ELF-1 (cell line): ENCODE measurements around the gene CALM1.

Experiments used
- DNase-seq: peaks from one replicate; pipeline ENCODE4 v3.0.0-alpha.2; 2016; ENCODE audit warnings: low read depth, low spot score

The CALM1 gene

GRCh38 chr14:90408713-90409112, 11.9 kb downstream of the CALM1 start:
- peak; percentile 18 for DNase-seq

- no peak for DNase-seq
Measured at GRCh38 chr14:90409209-90409730, 12.4 kb downstream of the CALM1 start.

- no peak for DNase-seq
Measured at GRCh38 chr14:90412058-90412457, 15.2 kb downstream of the CALM1 start.

- no peak for DNase-seq
Measured at GRCh38 chr14:90416720-90417119, 19.9 kb downstream of the CALM1 start.

GRCh38 chr14:90418053-90418452, 21.2 kb downstream of the CALM1 start:
- no peak for DNase-seq

- DNase-seq: no peak
Measured at GRCh38 chr14:90419200-90419599, 22.4 kb downstream of the CALM1 start.

- DNase-seq: no peak
Measured at GRCh38 chr14:90421001-90421631, 24.3 kb downstream of the CALM1 start.

- no peak for DNase-seq
Measured at GRCh38 chr14:90421632-90422020, 24.8 kb downstream of the CALM1 start.

- DNase-seq: no peak
Measured at GRCh38 chr14:90423166-90423565, 26.3 kb downstream of the CALM1 start.

GRCh38 chr14:90424075-90424474, 27.2 kb downstream of the CALM1 start:
- DNase-seq: no peak

- no peak for DNase-seq
Measured at GRCh38 chr14:90424686-90425372, 28.0 kb downstream of the CALM1 start.

GRCh38 chr14:90425373-90425879, 28.6 kb downstream of the CALM1 start:
- DNase-seq: no peak

GRCh38 chr14:90426031-90426540, 29.3 kb downstream of the CALM1 start:
- DNase-seq: no peak

- DNase-seq: no peak
Measured at GRCh38 chr14:90426663-90427062, 29.8 kb downstream of the CALM1 start.

GRCh38 chr14:90427848-90428426, 31.1 kb downstream of the CALM1 start:
- DNase-seq: no peak

GRCh38 chr14:90428676-90429075, 31.8 kb downstream of the CALM1 start:
- DNase-seq: no peak

GRCh38 chr14:90429236-90429635, 32.4 kb downstream of the CALM1 start:
- no peak for DNase-seq

GRCh38 chr14:90429754-90430153, 32.9 kb downstream of the CALM1 start:
- no peak for DNase-seq

- DNase-seq: no peak
Measured at GRCh38 chr14:90434370-90435020, 37.7 kb downstream of the CALM1 start.

- DNase-seq: no peak
Measured at GRCh38 chr14:90438841-90439240, 42.0 kb downstream of the CALM1 start.

- DNase-seq: peak; percentile 72
Measured at GRCh38 chr14:90440021-90440451, 43.2 kb downstream of the CALM1 start.

- no peak for DNase-seq
Measured at GRCh38 chr14:90440592-90440991, 43.8 kb downstream of the CALM1 start.
